GM12801 (cell line): ENCODE data around the gene KIF22.

ENCODE experiments used
- CTCF ChIP-seq: IDR thresholded peaks from one replicate; pipeline ENCODE4 v1.5.1; 2011; ENCODE audit warnings: control low read depth; ENCODE audit not compliant: insufficient read length; ENCODE audit errors: extremely low read depth

The KIF22 gene

GRCh38 chr16:29763326-29763725, 27.2 kb upstream of the KIF22 start:
- no peak for TF ChIP-seq CTCF

GRCh38 chr16:29765167-29766032, 25.2 kb upstream of the KIF22 start:
- no peak for TF ChIP-seq CTCF

GRCh38 chr16:29766571-29766970, 24.0 kb upstream of the KIF22 start:
- TF ChIP-seq CTCF = no peak

GRCh38 chr16:29767062-29767461, 23.5 kb upstream of the KIF22 start:
- TF ChIP-seq CTCF = no peak

- no peak for TF ChIP-seq CTCF
These were observed 21.0 kb upstream of the KIF22 start for GRCh38 chr16:29769507-29769906.

GRCh38 chr16:29770250-29770929, 20.2 kb upstream of the KIF22 start:
- TF ChIP-seq CTCF = no peak

GRCh38 chr16:29774730-29775129, 15.8 kb upstream of the KIF22 start:
- TF ChIP-seq CTCF = no peak
